Measurements from ENCODE around the gene KLHL22.
"Not testable (repeated sequence)": the region's sequence is repeated elsewhere in the genome, so short reads cannot be mapped to it uniquely, and the experiment has no call there.

The KLHL22 gene

GRCh38 chr22:20523086-20523983, 27.7 kb upstream of the KLHL22 start:
- DNase-seq: no peak

- DNase-seq: no peak
Measured at GRCh38 chr22:20522134-20523004, 26.8 kb upstream of the KLHL22 start.

GRCh38 chr22:20520093-20520511, 24.5 kb upstream of the KLHL22 start:
- DNase-seq: no peak

GRCh38 chr22:20519558-20519957, 24.0 kb upstream of the KLHL22 start:
- no peak for DNase-seq

- no peak for DNase-seq
Measured at GRCh38 chr22:20517841-20518592, 22.4 kb upstream of the KLHL22 start.

- no peak for DNase-seq
Measured at GRCh38 chr22:20517422-20517821, 21.8 kb upstream of the KLHL22 start.

GRCh38 chr22:20516399-20516798, 20.8 kb upstream of the KLHL22 start:
- DNase-seq: no peak

- DNase-seq: no peak
Measured at GRCh38 chr22:20514658-20515406, 19.2 kb upstream of the KLHL22 start.

GRCh38 chr22:20511578-20512229, 16.1 kb upstream of the KLHL22 start:
- no peak for DNase-seq

GRCh38 chr22:20510811-20511577, 15.4 kb upstream of the KLHL22 start:
- no peak for DNase-seq

GRCh38 chr22:20509344-20510047, 13.9 kb upstream of the KLHL22 start:
- DNase-seq: no peak

- DNase-seq: no peak
Measured at GRCh38 chr22:20508815-20509271, 13.2 kb upstream of the KLHL22 start.

- not testable (repeated sequence) for DNase-seq
Measured at GRCh38 chr22:20508067-20508755, 12.6 kb upstream of the KLHL22 start.

- DNase-seq: peak; percentile 66
Measured at GRCh38 chr22:20507253-20508066, 11.9 kb upstream of the KLHL22 start, which contains the start of gene MED15. Gene MED15, plus strand, starts transcription at chr22:20507610. Its CDS starts 69 bp downstream, at chr22:20507679.

GRCh38 chr22:20506543-20507252, 11.1 kb upstream of the KLHL22 start:
- no peak for DNase-seq

- not testable (repeated sequence) for DNase-seq
Measured at GRCh38 chr22:20504293-20504922, 8.8 kb upstream of the KLHL22 start.

- no peak for DNase-seq
Measured at GRCh38 chr22:20503816-20504215, 8.2 kb upstream of the KLHL22 start.

Measured in NCI-H2029 treated with DMSO at 0.1 percent for 48 hours (cell line).